Panc1 (cell line): ENCODE results near the gene ITIH2. TPM values are rescaled to one million over a fixed set of nuclear protein-coding genes. Genes with fewer than 3 reads are reported as not detected.

Experiments
- ATAC-seq: fragments of 200-7000 bp; cut with Tn5 transposase; 2 replicates; pipeline ENCODE4 v1.9.1; 2020; ENCODE audit warnings: mild to moderate bottlenecking, moderate library complexity
- BruUV-seq: library from RNA; stranded (reverse); fragments of 400-500 nt; replicated peaks from 2 replicates; lab custom pipeline; 2021; lab: Mats Ljungman, UMichigan
- CTCF ChIA-PET: fragments of 300-600 bp; sonication (Branson Sonifier 250); formaldehyde crosslinking; loops from one replicate; lab custom pipeline; 2022; ENCODE audit warnings: antibody characterized with exemption; lab: Charles Lee
- POLR2A ChIA-PET: fragments of 300-600 bp; sonication (Branson Sonifier 250); formaldehyde crosslinking; loops from one replicate; lab custom pipeline; 2022; ENCODE audit warnings: antibody characterized with exemption; lab: Charles Lee
- DNase-seq: peaks from one replicate; pipeline ENCODE4 v3.0.0-alpha.2; 2010; ENCODE audit warnings: low read depth, low spot score
- H3K27ac ChIP-seq: 2 replicates; pipeline ENCODE4 v1.5.1; 2011; ENCODE audit warnings: mild to moderate bottlenecking, low read length, inconsistent platforms
- H3K27me3 ChIP-seq: fragments of 200-500 bp; sonication (Bioruptor generic); 2 replicates; pipeline ENCODE4 v1.6.0; 2014; ENCODE audit warnings: low read length, inconsistent platforms; ENCODE audit not compliant: control insufficient read depth, insufficient read depth
- H3K36me3 ChIP-seq: fragments of 200-500 bp; sonication (Bioruptor generic); 2 replicates; pipeline ENCODE4 v1.5.1; 2014; ENCODE audit warnings: inconsistent platforms, mild to moderate bottlenecking, low read length, moderate library complexity; ENCODE audit not compliant: control insufficient read depth, insufficient read depth
- H3K4me1 ChIP-seq: 2 replicates; pipeline ENCODE4 v1.5.1; 2011; ENCODE audit warnings: inconsistent platforms, mild to moderate bottlenecking, low read length, moderate library complexity; ENCODE audit not compliant: control insufficient read depth, insufficient read depth
- H3K4me3 ChIP-seq, 2 experiments: 2 replicates each; pipeline ENCODE4 v1.5.1; 2011 to 2012; ENCODE audit warnings: low read depth in 2 of 2, low read length in 2 of 2, mild to moderate bottlenecking in 2 of 2, inconsistent platforms in 1 of 2, moderate library complexity in 1 of 2
- H3K9me3 ChIP-seq: fragments of 200-500 bp; sonication (Bioruptor generic); 2 replicates; pipeline ENCODE4 v1.5.1; 2014; ENCODE audit warnings: low read depth, mild to moderate bottlenecking, inconsistent platforms, low read length, moderate library complexity; ENCODE audit not compliant: control insufficient read depth, insufficient read depth
- CTCF ChIP-seq: fragments of 450-650 bp; IDR thresholded peaks from 2 replicates; pipeline ENCODE4 v1.5.1; 2017; ENCODE audit warnings: mild to moderate bottlenecking
- POLR2AphosphoS5 ChIP-seq: IDR thresholded peaks from 2 replicates; pipeline ENCODE4 v1.6.1; 2012; ENCODE audit warnings: mild to moderate bottlenecking, low read depth, low read length, moderate library complexity
- REST ChIP-seq, 2 experiments: IDR thresholded peaks; 2 replicates each; pipeline ENCODE4 v1.6.1; 2011 to 2012; ENCODE audit warnings: low read depth in 2 of 2, control low read depth in 1 of 2, low read length in 1 of 2, mild to moderate bottlenecking in 1 of 2, moderate library complexity in 1 of 2; ENCODE audit not compliant: insufficient read depth in 1 of 2
- SIN3A ChIP-seq: IDR thresholded peaks from 2 replicates; pipeline ENCODE4 v1.6.1; 2012; ENCODE audit warnings: low read depth, mild to moderate bottlenecking, low read length, moderate library complexity, borderline replicate concordance; ENCODE audit not compliant: insufficient read depth
- TCF7L2 ChIP-seq: IDR thresholded peaks from 2 replicates; pipeline ENCODE4 v1.6.1; 2011; ENCODE audit warnings: mild to moderate bottlenecking, low read depth, low read length, inconsistent platforms
- in situ Hi-C: cut with HindIII; loops from 2 replicates; pipeline ENCODE4 v1.10.0; 2016; ENCODE audit warnings: low sequenced_read_pairs, low pct_unique_long_range_greater_than_20kb
- intact Hi-C: fragments of 100-400 bp; cut with micrococcal nuclease; formaldehyde crosslinking; loops from one replicate; pipeline ENCODE4 v1.10.0; 2022; ENCODE audit not compliant: unreplicated experiment
- total RNA-seq: library from RNA; stranded (reverse); gene quantifications from one replicate; pipeline ENCODE4 v1.2.1, GENCODE V29; 2021; ENCODE audit not compliant: unreplicated experiment

Gene ITIH2
- total RNA-seq, 1 experiment from 2014 or later, result 0.67 TPM

- Histone ChIP-seq H3K4me1 (no peaks in the 10 kb centered on the region), H3K27ac (no peak overlapping the region), H3K27me3 (no peaks in the 10 kb centered on the region), H3K9me3 (no peaks in the 10 kb centered on the region), H3K4me3 (no peak overlapping the region), H3K36me3 (peaks cover 6% of the 10 kb centered on the region; the same call in 1 of the 2 replicates)
- CTCF ChIA-PET, result no interaction called here
- POLR2A ChIA-PET, result no interaction called here
- intact Hi-C loops (no loop called here), in situ Hi-C loops (no loop called here)
- ATAC-seq, result no peak
- no peak for DNase-seq
- no TSS peak for BruUV-seq
- TF ChIP-seq TCF7L2 (no peak), REST (IDR thresholded peaks at IDR 0.05; ENCODE audit: insufficient read depth in 1 of 2, low read depth in 2 of 2, low read length in 1 of 2) (no peak), CTCF (no peak), POLR2AphosphoS5 (no peak), SIN3A (no peak)
Measured at GRCh38 chr10:7752251-7752650, 49.1 kb downstream of the ITIH2 start.

- CTCF ChIA-PET, result no interaction called here
- BruUV-seq, result no TSS peak
Measured at GRCh38 chr10:7755103-7755502, 52.0 kb downstream of the ITIH2 start.

More at GRCh38 chr10:7755103-7755502, 52.0 kb downstream of the ITIH2 start:
- DNase-seq (no peak), ATAC-seq (no peak)
- Histone ChIP-seq H3K4me3 (no peak overlapping the region), H3K36me3 (peaks cover 16% of the 10 kb centered on the region), H3K4me1 (no peaks in the 10 kb centered on the region), H3K27me3 (no peaks in the 10 kb centered on the region), H3K27ac (no peak overlapping the region), H3K9me3 (no peaks in the 10 kb centered on the region)
- in situ Hi-C loops, result no loop called here
- POLR2A ChIA-PET, result no interaction called here
- intact Hi-C loops, result no loop called here
- TF ChIP-seq TCF7L2 (no peak), SIN3A (no peak), POLR2AphosphoS5 (no peak), CTCF (no peak), REST (IDR thresholded peaks at IDR 0.05; ENCODE audit: insufficient read depth in 1 of 2, low read depth in 2 of 2, low read length in 1 of 2) (no peak)
